Measurements from ENCODE around the gene RACGAP1.

Gene RACGAP1

DNA sequence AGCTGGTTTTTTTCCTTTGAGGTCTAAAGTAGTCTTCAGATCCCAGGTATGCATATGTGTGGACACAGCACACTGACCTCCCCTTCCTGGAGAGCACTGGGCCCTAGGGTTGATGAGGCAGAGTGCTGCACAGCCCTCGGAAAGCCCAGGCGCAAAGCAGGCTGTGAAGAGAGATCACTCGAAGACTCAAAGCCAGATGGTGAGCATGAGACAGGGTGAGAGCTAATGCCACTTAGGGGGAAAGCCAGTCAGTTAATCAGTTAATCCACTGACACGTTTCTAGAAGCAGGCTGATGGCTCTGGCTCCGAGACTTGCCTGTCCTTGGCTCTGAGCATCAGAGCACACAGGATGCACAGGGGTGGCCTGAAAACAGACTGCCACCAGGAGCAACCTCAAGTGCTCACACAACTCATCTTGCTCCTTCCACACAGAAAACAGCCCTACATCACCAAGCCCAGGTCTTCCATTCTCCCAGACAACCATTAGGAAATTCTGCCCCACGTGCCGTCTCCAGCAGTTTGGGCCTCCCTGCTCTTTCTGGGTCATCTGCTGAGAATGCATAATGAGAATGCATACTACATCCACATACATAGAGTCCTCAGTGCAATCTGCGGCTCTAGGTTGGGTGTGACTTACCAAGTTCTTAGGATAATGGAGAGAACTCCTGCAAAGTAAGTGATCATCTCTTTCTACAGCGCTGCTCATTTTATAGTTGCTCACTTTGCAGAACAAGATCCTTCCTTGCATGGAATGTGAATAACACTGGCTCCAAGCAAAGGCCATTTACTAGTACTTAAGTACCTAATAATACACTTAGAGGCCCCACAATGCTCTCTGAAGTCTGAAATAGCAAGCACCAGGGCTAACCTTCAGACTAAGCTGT lies 40.6 kb downstream of the RACGAP1 start:
- DNase-seq, result no peak

DNA sequence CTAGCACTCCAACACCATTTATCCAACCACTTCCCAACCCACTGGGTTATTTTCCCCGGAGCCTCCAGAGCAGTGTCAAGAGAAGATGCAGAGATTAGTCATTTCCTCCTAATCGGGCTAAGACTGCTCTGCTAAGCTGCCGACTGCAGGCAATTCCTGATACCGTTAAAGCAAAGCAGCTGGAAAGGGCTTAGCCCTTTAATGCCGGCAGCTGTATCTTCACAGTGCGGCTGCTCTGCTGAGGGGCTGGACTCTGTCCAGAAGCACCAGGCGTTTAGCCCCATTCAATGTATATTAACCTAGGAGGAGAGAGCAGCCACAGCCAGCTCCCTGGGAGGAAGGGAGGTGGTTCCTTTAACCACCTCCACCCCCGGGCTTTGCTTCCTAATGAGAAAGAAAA lies 41.4 kb downstream of the RACGAP1 start:
- no peak for DNase-seq

DNA sequence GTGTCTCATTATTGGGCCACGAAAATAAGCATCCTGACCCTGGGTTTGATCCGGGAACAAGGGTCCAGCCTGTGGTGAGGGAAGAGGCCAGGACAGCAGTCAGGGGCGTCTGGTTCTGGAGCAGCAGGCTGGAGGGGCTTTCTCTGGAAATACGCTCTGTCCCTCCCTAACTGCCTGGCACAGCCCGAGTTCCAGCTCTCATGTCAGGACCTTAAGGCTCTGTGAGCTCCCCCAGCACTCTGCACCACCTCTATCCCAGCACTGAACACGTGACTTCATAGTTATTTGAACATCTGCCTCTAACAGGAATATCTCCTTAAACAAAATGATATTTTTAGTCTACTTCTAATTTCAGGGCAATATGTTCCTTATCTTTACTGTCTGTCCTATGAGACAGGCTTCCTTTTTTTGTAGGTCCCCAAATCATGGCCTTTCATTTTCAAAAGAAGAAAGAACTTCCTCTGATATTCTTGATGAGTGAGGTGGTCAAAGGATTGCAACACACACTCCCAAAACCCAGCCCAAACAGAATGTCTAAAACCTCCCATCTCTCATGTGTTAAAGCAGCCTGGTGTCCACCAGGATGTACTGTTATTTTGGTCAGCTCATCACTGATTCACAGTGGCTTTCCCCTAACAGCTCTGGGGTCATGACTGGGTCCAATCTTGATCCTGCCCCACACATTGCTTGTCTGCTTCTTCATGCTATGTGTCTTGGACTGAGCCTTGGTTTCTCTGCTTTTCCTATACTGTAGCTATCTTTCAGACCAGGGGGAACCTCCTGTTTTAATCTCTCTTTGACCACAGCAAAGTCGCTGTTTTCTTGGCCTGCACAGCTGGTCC lies 42.8 kb downstream of the RACGAP1 start:
- DNase-seq, result no peak

DNA sequence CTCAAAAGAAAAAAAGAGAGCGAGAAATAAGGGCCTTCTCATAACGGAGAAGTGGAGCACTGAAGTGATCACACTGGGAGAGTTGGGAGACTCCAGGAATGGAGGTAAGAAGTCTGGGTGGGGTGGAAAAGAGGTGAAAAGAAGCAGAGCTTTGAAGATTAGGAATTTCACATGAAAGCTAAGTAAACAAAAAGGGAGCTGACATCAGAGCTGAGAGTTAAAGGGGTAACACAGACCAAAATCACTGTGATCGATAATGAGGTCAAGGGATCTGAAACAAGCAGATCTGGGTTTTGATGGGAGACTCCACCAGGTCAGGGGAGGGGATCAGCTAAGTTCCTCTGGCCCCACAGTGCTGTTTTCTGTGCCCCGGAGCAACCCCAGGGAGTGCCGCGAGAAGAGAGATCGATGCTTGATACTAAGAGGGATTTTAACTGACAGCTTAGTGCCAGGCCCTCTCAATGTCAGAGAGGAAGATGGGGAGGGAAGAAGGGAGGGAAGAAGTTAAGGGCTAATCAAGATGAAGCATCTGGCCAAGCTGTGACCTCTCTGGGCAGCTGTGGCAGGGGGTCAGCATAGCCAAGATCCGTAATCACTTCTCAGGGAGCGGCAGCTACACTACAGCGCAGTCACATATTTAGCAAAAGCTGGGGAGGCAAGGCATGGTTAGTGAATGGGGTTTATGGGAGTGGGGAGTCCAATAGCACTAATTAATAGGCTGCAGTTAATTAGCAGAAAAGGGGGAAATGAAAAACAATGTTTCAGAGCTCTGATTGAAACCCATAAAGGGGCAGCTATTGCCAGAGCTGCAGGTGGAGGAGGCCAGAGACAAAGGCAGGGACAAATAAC lies 44.6 kb downstream of the RACGAP1 start:
- no peak for DNase-seq

DNA sequence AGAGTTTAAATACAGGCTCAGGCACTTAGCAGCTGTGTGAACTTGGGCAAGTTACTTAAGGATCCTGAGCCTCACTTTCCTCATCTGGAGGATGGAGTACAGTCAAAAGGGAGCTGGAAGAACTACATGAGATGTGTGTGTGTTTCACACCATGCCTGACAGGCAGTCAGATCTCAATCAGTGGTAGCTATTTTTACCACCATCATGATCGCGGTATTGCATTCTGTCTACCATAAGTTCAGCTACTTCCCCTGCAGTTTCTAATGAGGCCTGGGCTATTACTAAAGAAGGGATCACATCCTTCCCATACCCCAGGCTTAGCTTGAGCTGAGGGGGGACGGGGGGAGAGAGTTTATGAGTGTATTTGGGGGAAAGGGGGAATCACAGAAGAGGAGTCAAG lies 45.5 kb downstream of the RACGAP1 start:
- DNase-seq, result no peak

DNA sequence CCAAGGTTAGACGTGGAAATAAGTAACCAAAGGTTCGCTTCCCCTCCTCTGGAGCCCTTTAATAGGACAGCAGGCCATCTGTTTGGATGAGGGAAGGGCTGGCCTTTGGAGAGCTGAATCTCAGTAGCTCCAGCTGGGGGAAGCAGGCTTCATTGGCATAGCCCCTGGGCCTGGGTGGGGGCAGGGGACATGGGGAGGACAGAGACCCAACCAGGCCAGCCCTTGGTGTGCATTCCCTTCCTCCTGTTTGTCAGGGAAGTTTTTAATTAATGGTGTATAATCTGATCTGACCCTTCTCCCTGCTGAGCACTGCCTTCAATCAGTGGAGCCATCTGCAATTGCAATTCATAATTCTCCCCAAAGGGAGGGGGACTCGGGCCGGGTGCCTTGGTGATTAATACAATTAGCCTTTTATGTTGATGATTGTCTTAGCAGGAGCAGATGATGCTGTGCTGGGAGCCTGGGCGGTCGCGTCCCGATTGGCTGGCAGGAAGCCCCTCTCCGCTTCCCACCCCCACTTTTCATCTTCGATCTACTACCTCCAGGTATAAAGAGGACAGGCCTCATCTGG lies 46.2 kb downstream of the RACGAP1 start:
- DNase-seq, result no peak

DNA sequence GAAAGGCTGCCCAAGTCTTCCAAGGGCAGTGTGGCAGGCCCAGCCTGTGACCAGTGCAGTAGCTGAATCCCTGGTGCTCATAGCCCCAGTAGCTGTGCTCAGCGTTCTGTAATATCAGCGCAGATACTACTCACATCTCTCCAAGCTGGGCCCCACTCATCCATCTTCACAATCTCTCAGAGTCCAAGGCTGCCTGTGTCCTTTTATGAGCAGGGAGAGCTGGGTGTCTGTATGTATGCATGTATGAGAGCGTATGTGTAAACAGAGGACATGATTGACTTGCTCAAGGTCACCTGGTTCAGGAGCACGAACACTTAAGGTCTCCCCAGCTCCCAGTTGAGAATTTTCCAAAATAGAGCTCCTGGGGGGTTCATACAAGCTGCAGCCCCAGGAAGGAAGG lies 47.2 kb downstream of the RACGAP1 start:
- DNase-seq, result no peak

DNA sequence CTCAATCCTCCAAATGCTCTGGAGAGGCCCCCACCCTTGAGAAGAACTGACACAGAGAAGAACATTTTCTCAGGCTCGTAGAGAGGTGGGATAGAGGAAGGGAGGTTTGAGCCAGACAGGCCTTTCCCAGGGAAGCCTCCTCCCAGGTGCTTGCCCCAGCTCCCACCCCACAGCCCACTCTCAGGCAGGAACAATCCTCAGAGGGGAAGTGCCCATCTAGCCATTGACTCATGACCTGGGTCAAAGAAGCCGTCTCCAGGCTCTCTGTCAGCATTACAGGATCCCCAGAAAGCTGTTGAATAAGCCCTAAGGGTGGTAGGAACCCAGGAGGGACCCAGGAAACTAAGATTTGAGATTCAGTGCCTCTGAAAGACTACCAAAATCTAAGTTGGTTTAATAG lies 48.7 kb downstream of the RACGAP1 start:
- DNase-seq, result no peak

DNA sequence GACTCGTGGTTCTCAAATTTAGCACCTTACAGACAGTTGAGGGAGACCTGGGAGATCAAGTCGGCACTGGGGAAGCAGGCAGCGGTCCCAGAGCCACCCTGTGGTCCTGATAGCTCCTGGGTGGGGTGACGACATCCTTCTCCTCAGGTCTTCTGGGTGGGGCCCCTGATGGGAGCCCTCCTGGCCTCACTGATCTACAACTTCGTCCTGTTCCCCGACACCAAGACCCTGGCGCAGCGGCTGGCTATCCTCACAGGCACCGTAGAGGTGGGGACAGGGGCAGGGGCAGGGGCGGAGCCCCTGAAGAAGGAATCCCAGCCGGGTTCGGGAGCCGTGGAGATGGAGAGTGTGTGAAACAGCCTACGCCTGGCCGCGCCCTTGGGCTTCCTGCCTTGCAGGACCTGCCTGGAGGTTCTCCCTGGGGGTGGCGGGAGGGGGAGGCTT lies 50.0 kb downstream of the RACGAP1 start:
- no peak for DNase-seq

DNA sequence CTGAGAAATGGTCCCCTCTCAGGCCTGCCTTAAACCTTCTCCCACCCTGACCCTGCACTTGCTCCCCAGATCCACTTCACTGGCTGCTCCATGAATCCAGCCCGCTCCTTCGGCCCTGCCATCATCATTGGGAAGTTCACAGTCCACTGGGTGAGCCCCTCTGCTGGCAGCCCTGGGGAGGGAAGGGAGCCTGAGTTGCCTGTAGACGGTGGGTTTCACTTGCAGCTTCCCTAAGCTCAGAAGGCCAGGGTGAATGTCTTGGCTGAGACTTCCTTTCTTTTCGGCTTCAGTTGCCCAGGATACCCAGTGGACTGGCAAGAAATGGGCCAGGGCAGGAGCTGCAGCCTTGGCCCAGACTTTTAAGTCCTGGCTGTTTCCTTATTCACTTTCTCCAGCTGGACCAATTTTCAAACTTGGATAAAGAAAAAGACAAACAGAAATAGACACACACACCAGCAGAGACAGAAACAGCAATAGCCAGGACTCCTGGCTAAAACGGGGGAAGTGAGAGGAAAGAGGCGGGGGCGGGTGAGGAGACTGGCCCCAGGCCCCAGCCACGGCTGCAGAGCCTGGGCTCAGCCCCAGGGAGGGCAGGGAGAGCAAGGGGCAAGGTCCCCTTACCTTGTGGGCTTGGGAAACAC lies 50.5 kb downstream of the RACGAP1 start:
- no peak for DNase-seq

DNA sequence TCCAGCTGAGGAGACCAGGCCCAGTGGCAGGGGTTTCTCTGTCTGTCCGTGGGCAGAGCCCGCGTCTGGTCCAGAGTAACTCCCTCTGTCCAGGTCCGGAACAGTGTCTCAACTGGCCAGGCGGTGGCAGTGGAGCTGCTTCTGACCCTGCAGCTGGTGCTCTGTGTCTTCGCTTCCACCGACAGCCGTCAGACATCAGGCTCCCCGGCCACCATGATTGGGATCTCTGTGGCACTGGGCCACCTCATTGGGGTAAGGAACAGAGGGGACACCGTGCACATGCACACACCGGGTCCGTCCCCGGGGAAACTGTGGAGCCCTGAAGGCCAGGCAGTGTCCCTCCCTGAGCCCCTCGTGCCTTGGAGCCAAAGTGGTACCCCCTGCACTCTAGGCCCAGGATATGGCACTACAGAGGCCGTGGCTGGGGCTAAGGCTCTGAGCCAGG lies 51.0 kb downstream of the RACGAP1 start:
- no peak for DNase-seq

DNA sequence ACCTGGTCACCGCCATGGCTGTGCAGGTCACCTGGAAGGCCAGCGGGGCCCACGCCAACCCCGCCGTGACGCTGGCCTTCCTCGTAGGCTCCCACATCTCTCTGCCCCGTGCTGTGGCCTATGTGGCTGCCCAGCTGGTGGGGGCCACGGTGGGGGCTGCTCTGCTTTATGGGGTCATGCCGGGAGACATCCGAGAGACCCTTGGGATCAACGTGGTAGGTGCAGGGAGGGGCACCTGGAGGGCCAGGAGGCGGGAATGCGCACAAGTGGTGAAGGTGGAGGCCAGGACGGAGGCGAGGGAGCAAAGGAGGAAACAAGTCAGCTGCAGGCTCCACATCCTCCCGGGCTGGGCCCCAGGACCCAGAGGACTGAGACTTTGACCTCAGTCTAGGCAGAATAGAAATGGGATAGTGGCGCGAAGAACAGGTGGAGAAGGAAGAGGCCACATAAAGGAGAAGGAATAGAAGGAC lies 51.9 kb downstream of the RACGAP1 start:
- no peak for DNase-seq

DNA sequence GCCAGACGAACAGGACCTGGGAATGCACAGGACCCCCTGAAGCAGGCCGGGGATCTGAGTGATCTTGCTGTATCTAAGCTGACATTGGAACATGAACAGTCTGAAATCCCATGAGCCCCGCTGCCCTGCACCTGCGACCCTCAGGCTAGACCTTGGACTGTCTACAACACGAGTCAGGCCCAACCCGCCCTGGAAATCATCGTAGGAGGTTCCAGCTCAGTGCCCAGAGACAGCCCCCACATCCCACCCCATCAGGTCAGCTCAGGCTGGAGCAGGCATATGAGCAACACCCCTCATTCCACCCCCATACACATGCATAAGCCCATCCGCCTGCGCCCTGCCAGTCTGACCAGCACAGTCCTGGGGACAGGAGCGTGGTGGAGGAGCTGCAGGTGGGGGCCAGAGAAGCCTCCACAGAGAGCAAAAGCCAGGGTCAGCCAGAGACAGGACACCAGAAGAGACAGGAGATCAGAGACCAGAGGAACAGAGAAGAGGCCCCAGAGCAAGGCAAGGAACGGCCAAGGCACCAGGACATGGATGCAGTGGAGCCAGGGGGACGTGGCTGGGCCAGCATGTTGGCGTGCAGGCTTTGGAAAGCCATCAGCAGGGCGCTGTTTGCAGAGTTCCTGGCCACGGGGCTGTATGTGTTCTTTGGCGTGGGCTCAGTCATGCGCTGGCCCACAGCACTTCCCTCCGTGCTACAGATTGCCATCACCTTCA lies 52.5 kb downstream of the RACGAP1 start, which contains the start of gene AQP6:
TSS of gene AQP6 (plus strand) at position 307 of the 720 bp plus-strand sequence. CDS start at position 534, 227 bp downstream.
- no peak for DNase-seq

DNA sequence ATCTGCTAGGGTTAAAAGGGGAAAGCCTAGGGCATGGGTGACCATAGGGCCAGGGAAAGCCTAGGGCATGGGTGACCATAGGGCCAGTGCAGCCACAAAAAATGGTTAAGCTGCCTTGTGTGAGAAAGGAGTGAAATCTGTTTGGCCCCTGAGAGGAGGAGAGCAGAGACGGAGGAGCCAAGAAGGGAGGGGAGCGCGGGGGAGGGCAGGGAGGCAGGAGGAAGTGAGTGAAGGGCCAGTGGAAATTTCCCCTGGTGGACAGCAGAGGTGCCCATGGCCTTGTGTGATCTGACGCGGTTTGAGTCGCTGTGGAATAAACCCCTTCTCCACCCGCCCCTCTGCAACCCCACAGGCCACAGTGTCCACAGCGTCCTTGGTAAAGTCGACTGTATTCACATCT lies 53.2 kb downstream of the RACGAP1 start:
- DNase-seq, result no peak

DNA sequence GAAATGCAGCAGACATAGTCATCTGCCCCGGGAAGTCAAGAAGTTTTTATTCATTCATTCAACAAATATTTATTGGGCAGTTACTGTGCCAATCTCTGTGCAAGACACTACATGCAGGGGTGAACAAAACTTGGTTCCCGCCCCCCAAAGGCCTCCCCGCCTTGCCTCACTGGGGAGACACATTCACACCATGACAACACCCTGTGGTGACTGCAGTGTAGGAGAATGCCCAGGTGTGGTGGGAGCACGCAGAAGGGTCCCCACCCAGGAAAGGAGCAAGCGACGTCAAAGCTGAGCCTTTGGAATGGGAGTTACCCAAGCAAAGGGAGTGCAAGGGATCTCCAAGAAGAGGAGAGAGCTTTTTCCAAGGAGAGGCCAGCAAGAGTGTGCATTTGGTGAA lies 54.2 kb downstream of the RACGAP1 start:
- no peak for DNase-seq

DNA sequence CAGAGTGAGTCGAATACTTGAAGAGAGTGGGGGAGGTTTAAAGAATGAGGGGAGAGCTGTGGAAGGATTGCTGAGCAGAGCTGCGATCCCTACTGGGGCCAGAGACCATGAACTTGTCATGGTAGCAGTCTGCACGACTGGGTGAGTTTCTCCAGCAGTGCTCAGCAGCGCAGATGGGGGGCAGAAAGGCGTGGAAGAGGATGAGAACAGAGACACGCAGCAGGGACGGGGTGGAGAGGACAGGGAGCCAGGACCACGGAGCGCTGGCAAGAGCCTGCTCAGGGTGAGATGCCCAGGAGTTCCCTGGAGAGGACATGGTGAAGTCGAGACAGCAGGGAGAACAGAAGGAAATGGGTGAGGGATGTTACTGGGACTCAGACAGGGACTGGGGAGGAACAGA lies 54.6 kb downstream of the RACGAP1 start:
- DNase-seq, result no peak

DNA sequence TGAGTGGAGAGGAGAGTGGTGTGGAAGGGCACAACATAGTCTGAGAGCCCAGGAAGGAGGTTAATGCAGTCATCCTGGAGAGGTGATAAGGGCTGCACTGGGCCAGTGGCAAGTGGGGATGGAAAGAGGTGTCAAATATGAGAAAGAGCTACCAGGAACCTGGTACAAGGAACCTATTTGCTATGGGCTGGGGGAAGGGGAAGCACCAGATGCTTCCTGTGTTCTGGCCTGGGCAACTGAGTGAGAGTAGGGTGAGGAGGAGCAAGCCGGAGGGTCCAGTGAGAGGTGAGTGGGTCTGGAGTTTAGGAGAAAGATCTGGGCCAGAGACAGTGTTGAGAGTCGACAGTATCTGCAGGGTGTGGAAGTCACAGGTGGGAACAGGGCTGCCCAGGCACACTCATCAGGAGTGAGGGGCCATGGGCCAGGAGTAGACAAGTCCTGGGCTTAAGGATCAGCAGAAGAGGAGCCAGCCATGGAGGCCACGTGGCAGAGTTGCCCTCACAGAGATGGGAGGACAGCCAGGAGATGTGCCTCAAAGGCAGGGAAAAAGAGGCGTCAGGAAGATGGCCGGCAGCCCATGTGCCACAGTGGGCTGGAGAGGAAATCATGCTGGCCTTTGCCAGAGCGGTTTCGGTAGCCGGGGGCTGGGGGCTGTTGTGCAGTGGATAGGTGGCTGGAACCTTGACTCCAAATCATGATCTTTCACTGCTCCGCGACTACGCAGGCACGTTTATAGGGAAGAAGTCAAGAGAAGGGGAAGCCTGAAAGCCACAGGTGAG lies 55.5 kb downstream of the RACGAP1 start:
- DNase-seq, result no peak

DNA sequence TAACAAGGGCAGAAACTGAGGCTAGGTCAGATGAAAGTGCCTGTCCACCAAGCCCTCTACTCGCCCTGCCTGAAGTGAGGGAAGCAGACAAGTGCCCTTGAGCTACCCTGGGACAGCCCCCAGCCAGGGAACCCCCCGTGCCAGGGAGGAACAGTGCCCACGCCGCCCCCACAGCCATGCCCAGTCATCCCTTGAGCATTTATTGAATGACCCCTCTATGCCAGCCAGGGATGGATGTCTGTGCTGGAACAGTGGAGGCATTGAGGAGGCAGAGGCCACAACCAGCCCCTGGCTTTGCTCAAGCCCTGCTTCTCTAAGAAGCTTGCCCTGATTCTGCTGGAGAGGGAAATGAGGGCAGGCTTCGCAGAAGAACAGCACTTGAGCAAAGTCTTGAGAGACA lies 56.3 kb downstream of the RACGAP1 start:
- DNase-seq, result no peak

DNA sequence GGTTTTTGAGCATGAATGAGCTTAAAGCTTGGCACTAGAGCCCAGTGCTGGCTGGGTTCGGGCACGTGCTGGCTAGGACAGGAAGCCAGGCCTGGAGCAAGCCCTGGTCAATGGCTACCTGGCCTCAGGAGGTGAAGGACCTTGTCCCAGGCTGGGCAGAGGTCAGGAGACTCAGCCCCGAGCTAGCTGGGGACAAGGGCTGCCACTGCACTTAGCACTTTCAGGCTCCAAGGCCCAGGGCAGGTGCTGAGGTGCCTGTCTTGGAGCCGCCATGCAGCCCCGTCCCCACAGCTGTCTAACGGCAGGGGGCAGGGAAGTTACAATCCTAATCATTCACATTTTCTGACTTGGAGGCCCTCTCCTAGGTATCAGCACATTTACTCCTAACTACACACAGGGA lies 56.8 kb downstream of the RACGAP1 start:
- no peak for DNase-seq

DNA sequence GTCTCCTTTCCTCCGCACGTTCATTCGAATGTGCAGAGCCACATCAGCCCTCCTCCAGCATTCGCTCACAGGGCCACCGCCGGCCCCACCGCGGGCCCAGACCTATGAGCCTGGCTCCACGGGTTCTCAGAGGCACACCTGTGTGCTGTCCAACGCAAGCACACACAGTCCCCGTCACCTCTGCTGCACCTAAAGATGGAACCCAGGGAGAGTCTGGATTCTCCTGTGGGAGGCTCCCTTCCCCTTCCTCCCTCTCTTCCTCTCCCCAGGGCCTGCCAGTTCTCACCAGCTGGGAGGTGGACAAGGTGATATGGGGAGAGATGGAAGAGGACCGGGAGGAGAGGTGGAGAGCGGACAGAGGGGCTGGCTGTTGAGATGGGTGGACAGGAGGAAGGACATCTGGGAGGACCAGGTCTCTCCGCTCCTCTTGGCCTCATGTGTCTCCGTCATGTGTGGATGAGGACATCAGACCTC lies 57.5 kb downstream of the RACGAP1 start:
- DNase-seq, result no peak

All from CD4-positive, alpha-beta T cell treated with Interleukin-17A for 4 hours (primary cell).